SK-N-SH treated with all-trans-retinoic acid at 6 μM for 48 hours (cell line): Measurements from ENCODE around the gene TFPI.

Source experiments
- ATAC-seq: fragments of 200-7000 bp; cut with Tn5 transposase; 3 replicates; pipeline ENCODE4 v1.9.1; 2020; ENCODE audit warnings: mild to moderate bottlenecking, moderate library complexity
- ARNTL ChIP-seq: fragments of 450-650 bp; formaldehyde crosslinking; IDR thresholded peaks from 2 replicates; pipeline ENCODE4 v1.5.0; 2020; ENCODE audit warnings: low read depth, mild to moderate bottlenecking, moderate library complexity, borderline replicate concordance
- BACH2 ChIP-seq: fragments of 250-450 bp; sonication (Bioruptor Pico); IDR thresholded peaks from 2 replicates; pipeline ENCODE4 v1.9.0; 2021; ENCODE audit warnings: mild to moderate bottlenecking, borderline replicate concordance
- CREB5 ChIP-seq: fragments of 250-450 bp; sonication (Bioruptor Pico); IDR thresholded peaks from 2 replicates; pipeline ENCODE4 v1.5.1; 2020; ENCODE audit warnings: low read depth, mild to moderate bottlenecking, moderate library complexity
- CSDC2 ChIP-seq: fragments of 250-450 bp; sonication (Bioruptor Pico); IDR thresholded peaks from 2 replicates; pipeline ENCODE4 v1.5.0; 2020; ENCODE audit warnings: mild to moderate bottlenecking, moderate library complexity
- GLIS3 ChIP-seq: fragments of 250-450 bp; sonication (Bioruptor Pico); IDR thresholded peaks from 2 replicates; pipeline ENCODE4 v1.5.0; 2020; ENCODE audit warnings: mild to moderate bottlenecking, moderate library complexity
- ISL1 ChIP-seq: fragments of 250-450 bp; sonication (Bioruptor Pico); IDR thresholded peaks from 2 replicates; pipeline ENCODE4 v2.1.2; 2022; ENCODE audit warnings: mild to moderate bottlenecking, moderate library complexity
- OSR1 ChIP-seq: fragments of 250-450 bp; sonication (Bioruptor Pico); IDR thresholded peaks from 2 replicates; pipeline ENCODE4 v1.8.0; 2022; ENCODE audit warnings: moderate library complexity, mild to moderate bottlenecking, inconsistent platforms
- PPARA ChIP-seq: fragments of 250-450 bp; sonication (Bioruptor Pico); IDR thresholded peaks from 2 replicates; pipeline ENCODE4 v1.5.0; 2020; ENCODE audit warnings: mild to moderate bottlenecking, borderline replicate concordance
- RARB ChIP-seq: fragments of 250-450 bp; sonication (Bioruptor Pico); IDR thresholded peaks from 2 replicates; pipeline ENCODE4 v1.8.0; 2021; ENCODE audit warnings: mild to moderate bottlenecking, moderate library complexity
- SNAI2 ChIP-seq: fragments of 250-450 bp; sonication (Bioruptor Pico); IDR thresholded peaks from 2 replicates; pipeline ENCODE4 v1.5.0; 2020; ENCODE audit warnings: mild to moderate bottlenecking, moderate library complexity
- TOX ChIP-seq: fragments of 250-450 bp; sonication (Bioruptor Pico); IDR thresholded peaks from 2 replicates; pipeline ENCODE4 v1.8.0; 2021; ENCODE audit warnings: mild to moderate bottlenecking, moderate library complexity, borderline replicate concordance
- TSHZ2 ChIP-seq: fragments of 250-450 bp; sonication (Bioruptor Pico); IDR thresholded peaks from 2 replicates; pipeline ENCODE4 v1.5.0; 2020; ENCODE audit warnings: mild to moderate bottlenecking, moderate library complexity
- ZC3H10 ChIP-seq: fragments of 250-450 bp; sonication (Bioruptor Pico); IDR thresholded peaks from 2 replicates; pipeline ENCODE4 v1.5.1; 2021; ENCODE audit warnings: mild to moderate bottlenecking, moderate library complexity
- ZFP3 ChIP-seq: fragments of 250-450 bp; sonication (Bioruptor Pico); IDR thresholded peaks from 2 replicates; pipeline ENCODE4 v1.5.0; 2020; ENCODE audit warnings: mild to moderate bottlenecking, moderate library complexity
- ZFP30 ChIP-seq: fragments of 450-650 bp; formaldehyde crosslinking; IDR thresholded peaks from 2 replicates; pipeline ENCODE4 v1.5.0; 2022; ENCODE audit warnings: mild to moderate bottlenecking, moderate library complexity
- ZNF565 ChIP-seq: fragments of 450-650 bp; formaldehyde crosslinking; conservative IDR thresholded peaks from 2 replicates; pipeline ENCODE4 v1.5.0; 2020; ENCODE audit warnings: low read depth, mild to moderate bottlenecking, moderate library complexity
- ZNF70 ChIP-seq: fragments of 450-650 bp; formaldehyde crosslinking; IDR thresholded peaks from 2 replicates; pipeline ENCODE4 v1.5.0; 2020; ENCODE audit warnings: mild to moderate bottlenecking, moderate library complexity
- ZNF8 ChIP-seq: fragments of 450-650 bp; formaldehyde crosslinking; IDR thresholded peaks from 2 replicates; pipeline ENCODE4 v1.5.0; 2020; ENCODE audit warnings: mild to moderate bottlenecking, moderate library complexity
- TF ChIP-seq, protein P1 (sequence below): fragments of 250-450 bp; sonication (Bioruptor Pico); IDR thresholded peaks from 2 replicates; pipeline ENCODE4 v1.5.1; 2021; ENCODE audit warnings: mild to moderate bottlenecking, moderate library complexity
- TF ChIP-seq, protein P2 (sequence below): fragments of 250-450 bp; sonication (Bioruptor Pico); IDR thresholded peaks from 2 replicates; pipeline ENCODE4 v1.8.0; 2021; ENCODE audit warnings: low read depth, mild to moderate bottlenecking, moderate library complexity, borderline replicate concordance

Gene TFPI

DNA sequence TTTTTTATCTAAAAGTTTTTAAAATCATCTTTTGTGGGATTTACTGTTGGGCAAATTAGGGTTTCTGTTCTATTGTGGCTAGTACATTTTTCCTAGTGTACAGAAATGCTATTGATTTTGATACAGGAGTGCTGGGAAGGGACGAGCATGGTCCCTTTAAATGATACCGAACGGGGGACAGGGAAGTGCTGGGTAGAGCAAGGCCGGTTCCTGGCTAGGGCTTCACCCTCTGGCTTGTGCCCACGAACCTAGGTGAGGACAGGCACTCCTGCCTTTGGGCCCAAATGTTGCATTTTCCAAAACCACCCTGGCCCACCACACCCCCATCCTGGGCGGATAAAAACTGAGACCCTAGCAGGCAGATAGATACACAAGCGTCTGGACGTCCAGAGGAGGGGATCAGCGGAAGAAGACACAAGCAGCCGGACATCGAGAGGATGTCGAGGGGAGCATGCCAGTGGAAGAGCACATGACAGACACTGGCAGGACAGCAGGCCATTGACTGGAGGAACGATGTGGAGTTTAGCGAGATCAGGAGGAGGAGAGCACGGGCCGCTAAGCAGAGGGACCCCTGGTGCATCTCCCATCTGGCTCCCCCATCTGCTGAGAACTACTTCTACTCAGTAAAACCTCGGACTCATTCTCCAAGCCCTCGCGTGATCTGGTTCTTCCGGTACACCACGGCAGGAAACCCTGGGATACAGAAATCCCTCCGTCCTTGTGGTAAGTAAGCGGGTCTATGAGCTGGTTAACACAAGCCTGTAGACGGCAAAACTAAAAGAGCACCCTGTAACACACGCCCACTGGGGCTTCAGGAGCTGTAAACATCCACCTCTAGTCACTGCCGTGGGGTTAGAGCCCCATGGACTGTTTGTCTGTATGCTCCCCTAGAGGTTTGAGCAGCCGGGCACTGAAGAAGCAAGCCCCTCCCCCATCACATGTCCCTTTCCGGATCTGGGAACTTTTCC lies 92.7 kb downstream of the TFPI start:
- no peak for TF ChIP-seq ARNTL
- TF ChIP-seq, protein P1, sequence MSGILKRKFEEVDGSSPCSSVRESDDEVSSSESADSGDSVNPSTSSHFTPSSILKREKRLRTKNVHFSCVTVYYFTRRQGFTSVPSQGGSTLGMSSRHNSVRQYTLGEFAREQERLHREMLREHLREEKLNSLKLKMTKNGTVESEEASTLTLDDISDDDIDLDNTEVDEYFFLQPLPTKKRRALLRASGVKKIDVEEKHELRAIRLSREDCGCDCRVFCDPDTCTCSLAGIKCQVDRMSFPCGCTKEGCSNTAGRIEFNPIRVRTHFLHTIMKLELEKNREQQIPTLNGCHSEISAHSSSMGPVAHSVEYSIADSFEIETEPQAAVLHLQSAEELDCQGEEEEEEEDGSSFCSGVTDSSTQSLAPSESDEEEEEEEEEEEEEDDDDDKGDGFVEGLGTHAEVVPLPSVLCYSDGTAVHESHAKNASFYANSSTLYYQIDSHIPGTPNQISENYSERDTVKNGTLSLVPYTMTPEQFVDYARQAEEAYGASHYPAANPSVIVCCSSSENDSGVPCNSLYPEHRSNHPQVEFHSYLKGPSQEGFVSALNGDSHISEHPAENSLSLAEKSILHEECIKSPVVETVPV: no peak
- no peak for TF ChIP-seq TSHZ2
- no peak for TF ChIP-seq SNAI2 (CRISPR knock-in tag)
- TF ChIP-seq BACH2 (CRISPR knock-in tag): no peak
- no peak for TF ChIP-seq ZFP30 (CRISPR knock-in tag)
- no peak for TF ChIP-seq OSR1 (CRISPR knock-in tag)
- no peak for TF ChIP-seq CSDC2 (CRISPR knock-in tag)
- TF ChIP-seq ZNF70 (CRISPR knock-in tag): no peak
- no peak for TF ChIP-seq GLIS3 (CRISPR knock-in tag)
- no peak for ATAC-seq

DNA sequence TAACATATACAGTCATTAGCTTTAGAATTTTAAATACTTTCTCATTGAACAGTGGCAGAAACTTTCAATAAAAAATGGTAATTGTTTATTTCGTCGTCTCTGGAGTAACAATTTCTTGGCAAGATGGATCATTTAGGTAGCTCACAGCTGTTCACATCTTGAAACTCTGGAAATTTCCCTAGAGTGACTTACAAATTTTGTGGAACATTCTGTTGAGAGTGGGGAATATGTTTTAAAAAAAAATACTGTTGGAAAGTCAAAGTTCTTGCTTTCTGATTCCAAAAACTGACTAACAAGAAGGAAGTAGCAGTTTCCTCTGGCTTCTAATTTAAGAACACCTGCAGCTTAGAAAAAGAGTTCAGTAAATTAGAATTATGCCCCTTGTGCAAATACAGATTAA lies 95.0 kb downstream of the TFPI start:
- TF ChIP-seq TSHZ2 (no peak), ZFP3 (CRISPR knock-in tag) (no peak), ZNF70 (CRISPR knock-in tag) (no peak), RARB (no peak)
- TF ChIP-seq, all 23 proteins: peak for 0
- ATAC-seq: no peak

DNA sequence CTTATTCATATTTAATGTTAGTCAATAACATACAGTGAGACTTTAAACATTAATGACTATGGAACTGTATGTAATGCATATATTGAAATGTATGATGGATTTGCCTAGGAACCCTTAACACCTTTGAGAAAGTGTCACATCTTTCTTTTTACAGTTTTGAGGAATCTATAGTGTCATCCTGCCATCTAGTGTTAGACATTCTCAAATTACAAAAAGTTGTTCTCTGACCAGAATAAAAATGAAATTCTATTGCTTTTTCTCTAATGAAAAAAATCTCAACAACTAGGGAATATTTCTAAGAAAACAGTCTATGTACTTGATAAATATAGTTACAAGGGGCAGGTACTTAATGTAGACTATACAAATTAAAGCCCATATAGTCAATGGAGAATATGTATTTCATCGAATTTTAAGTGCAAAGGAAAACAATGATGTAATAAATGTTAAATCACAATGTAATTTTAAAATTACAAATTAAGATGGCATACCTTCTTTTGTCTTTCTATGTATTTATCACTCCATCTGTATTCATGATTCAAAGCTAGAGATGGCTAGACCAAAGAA lies 101.1 kb downstream of the TFPI start:
- no peak for ATAC-seq
- TF ChIP-seq CSDC2 (CRISPR knock-in tag) (no peak), ZC3H10 (no peak), ZNF565 (no peak), ZNF8 (CRISPR knock-in tag) (no peak), ZFP3 (CRISPR knock-in tag) (no peak), OSR1 (CRISPR knock-in tag) (no peak), ARNTL (no peak), SNAI2 (CRISPR knock-in tag) (no peak), CREB5 (CRISPR knock-in tag) (no peak), TOX (CRISPR knock-in tag) (no peak), TSHZ2 (no peak), GLIS3 (CRISPR knock-in tag) (no peak), ISL1 (CRISPR knock-in tag) (no peak), PPARA (CRISPR knock-in tag) (no peak)
- TF ChIP-seq, protein P1: no peak
- TF ChIP-seq, protein P2, sequence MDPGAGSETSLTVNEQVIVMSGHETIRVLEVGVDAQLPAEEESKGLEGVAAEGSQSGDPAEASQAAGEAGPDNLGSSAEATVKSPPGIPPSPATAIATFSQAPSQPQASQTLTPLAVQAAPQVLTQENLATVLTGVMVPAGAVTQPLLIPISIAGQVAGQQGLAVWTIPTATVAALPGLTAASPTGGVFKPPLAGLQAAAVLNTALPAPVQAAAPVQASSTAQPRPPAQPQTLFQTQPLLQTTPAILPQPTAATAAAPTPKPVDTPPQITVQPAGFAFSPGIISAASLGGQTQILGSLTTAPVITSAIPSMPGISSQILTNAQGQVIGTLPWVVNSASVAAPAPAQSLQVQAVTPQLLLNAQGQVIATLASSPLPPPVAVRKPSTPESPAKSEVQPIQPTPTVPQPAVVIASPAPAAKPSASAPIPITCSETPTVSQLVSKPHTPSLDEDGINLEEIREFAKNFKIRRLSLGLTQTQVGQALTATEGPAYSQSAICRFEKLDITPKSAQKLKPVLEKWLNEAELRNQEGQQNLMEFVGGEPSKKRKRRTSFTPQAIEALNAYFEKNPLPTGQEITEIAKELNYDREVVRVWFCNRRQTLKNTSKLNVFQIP (CRISPR knock-in tag): no peak
- TF ChIP-seq, all 23 proteins: peak for 0
